Measurements from ENCODE around the gene GAL3ST3. TPM values are rescaled to one million over a fixed set of nuclear protein-coding genes. Genes with fewer than 3 reads are reported as not detected.
"Not testable (repeated sequence)": the region's sequence is repeated elsewhere in the genome, so short reads cannot be mapped to it uniquely, and the experiment has no call there.

Gene GAL3ST3
- total and polyA plus RNA-seq, 2 experiments from 2014 or later = 0.80 to 1.1 TPM

- TF ChIP-seq EZH2 (IDR thresholded peaks at IDR 0.05; ENCODE audit: borderline replicate concordance) = no peak
- TF ChIP-seq EZH2phosphoT487 (IDR thresholded peaks at IDR 0.05; ENCODE audit: low read depth, severe bottlenecking, unreplicated experiment) = no peak
- TF ChIP-seq CTCF (IDR thresholded peaks at IDR 0.05; ENCODE audit: poor library complexity) = no peak
- no peaks in the 10 kb centered on the region for H3K27me3 ChIP-seq
- DNase-seq (ENCODE audit: low spot score) = no peak
- peak overlapping the region; percentile 30 for H3K4me2 ChIP-seq
- no peaks in the 10 kb centered on the region for H3K9me3 ChIP-seq (ENCODE audit: low read depth)
- no peak overlapping the region for H3K4me3 ChIP-seq
- H3K27ac ChIP-seq = no peak overlapping the region
- peaks cover 94% of the 10 kb centered on the region for H3K79me2 ChIP-seq
- H3K4me1 ChIP-seq (ENCODE audit: insufficient read depth) = peaks cover 35% of the 10 kb centered on the region
- 65% methylated on average over 4 of the region's 4 CpGs for WGBS (ENCODE audit: low lambda C conversion rate, missing lambda C conversion rate)
- H2AFZ ChIP-seq = no peak overlapping the region
- no peaks in the 10 kb centered on the region for H3K36me3 ChIP-seq (replicated peaks; ENCODE audit: insufficient read depth, low read depth)
- H3K9me2 ChIP-seq (replicated peaks; ENCODE audit: insufficient read depth) = no peaks in the 10 kb centered on the region
- no peaks in the 10 kb centered on the region for H4K20me1 ChIP-seq (ENCODE audit: insufficient read depth, poor library complexity, severe bottlenecking)
Measured at GRCh38 chr11:66082946-66083698, 34.2 kb upstream of the GAL3ST3 start.

- H4K20me1 ChIP-seq (ENCODE audit: insufficient read depth, poor library complexity, severe bottlenecking) = no peaks in the 10 kb centered on the region
- H3K9me2 ChIP-seq (replicated peaks; ENCODE audit: insufficient read depth) = no peaks in the 10 kb centered on the region
- 44% methylated on average over 5 of the region's 5 CpGs for WGBS (ENCODE audit: low lambda C conversion rate, missing lambda C conversion rate)
- H3K4me3 ChIP-seq = no peak overlapping the region
- peaks cover 94% of the 10 kb centered on the region for H3K79me2 ChIP-seq
- peaks cover 35% of the 10 kb centered on the region for H3K4me1 ChIP-seq (ENCODE audit: insufficient read depth)
- no peaks in the 10 kb centered on the region for H3K36me3 ChIP-seq (replicated peaks; ENCODE audit: insufficient read depth, low read depth)
- TF ChIP-seq EZH2phosphoT487 (IDR thresholded peaks at IDR 0.05; ENCODE audit: low read depth, severe bottlenecking, unreplicated experiment) (no peak), EZH2 (IDR thresholded peaks at IDR 0.05; ENCODE audit: borderline replicate concordance) (no peak), CTCF (IDR thresholded peaks at IDR 0.05; ENCODE audit: poor library complexity) (no peak)
- H2AFZ ChIP-seq = no peak overlapping the region
- H3K27ac ChIP-seq = peak overlapping the region; percentile 44
- H3K9me3 ChIP-seq (ENCODE audit: low read depth) = no peaks in the 10 kb centered on the region
- H3K27me3 ChIP-seq = no peaks in the 10 kb centered on the region
- H3K4me2 ChIP-seq = peak overlapping the region; percentile 2
- peak; percentile 29 for DNase-seq (ENCODE audit: low spot score)
Measured at GRCh38 chr11:66081505-66081904, 32.5 kb upstream of the GAL3ST3 start.

- peaks cover 96% of the 10 kb centered on the region for H3K79me2 ChIP-seq
Measured at GRCh38 chr11:66080055-66080817, 31.3 kb upstream of the GAL3ST3 start.

GRCh38 chr11:66078949-66079348, 30.0 kb upstream of the GAL3ST3 start:
- H3K79me2 ChIP-seq = peaks cover 96% of the 10 kb centered on the region
- H3K4me3 ChIP-seq; H3K9me2 ChIP-seq (replicated peaks; ENCODE audit: insufficient read depth); DNase-seq (ENCODE audit: low spot score); H3K9me3 ChIP-seq (ENCODE audit: low read depth); H3K4me2 ChIP-seq; H2AFZ ChIP-seq; H4K20me1 ChIP-seq (ENCODE audit: insufficient read depth, poor library complexity, severe bottlenecking); H3K27me3 ChIP-seq; H3K36me3 ChIP-seq (replicated peaks; ENCODE audit: insufficient read depth, low read depth): not testable (repeated sequence)
- 85% methylated on average over 7 of the region's 7 CpGs for WGBS (ENCODE audit: low lambda C conversion rate, missing lambda C conversion rate)
- H3K4me1 ChIP-seq (ENCODE audit: insufficient read depth) = peaks cover 34% of the 10 kb centered on the region
- H3K27ac ChIP-seq = peak overlapping the region; percentile 46

More at GRCh38 chr11:66080055-66080817, 31.3 kb upstream of the GAL3ST3 start:
- no peaks in the 10 kb centered on the region for H4K20me1 ChIP-seq (ENCODE audit: insufficient read depth, poor library complexity, severe bottlenecking)
- 73% methylated on average over 9 of the region's 9 CpGs for WGBS (ENCODE audit: low lambda C conversion rate, missing lambda C conversion rate)
- no peak overlapping the region for H2AFZ ChIP-seq
- H3K9me3 ChIP-seq (ENCODE audit: low read depth) = no peaks in the 10 kb centered on the region
- H3K27ac ChIP-seq = peak overlapping the region; percentile 55
- no peak for TF ChIP-seq CTCF (IDR thresholded peaks at IDR 0.05; ENCODE audit: poor library complexity)
- H3K4me3 ChIP-seq = no peak overlapping the region
- DNase-seq (ENCODE audit: low spot score) = peak; percentile 71
- H3K27me3 ChIP-seq = no peaks in the 10 kb centered on the region
- H3K4me1 ChIP-seq (ENCODE audit: insufficient read depth) = peaks cover 35% of the 10 kb centered on the region
- no peaks in the 10 kb centered on the region for H3K36me3 ChIP-seq (replicated peaks; ENCODE audit: insufficient read depth, low read depth)
- no peak overlapping the region for H3K4me2 ChIP-seq
- no peaks in the 10 kb centered on the region for H3K9me2 ChIP-seq (replicated peaks; ENCODE audit: insufficient read depth)
